GM18511 (cell line): ENCODE measurements around the gene PXT1.
"Not testable (repeated sequence)": the region's sequence is repeated elsewhere in the genome, so short reads cannot be mapped to it uniquely, and the experiment has no call there.

Experiments used
- ATAC-seq: cut with Tn5 transposase; IDR thresholded peaks from one replicate; pipeline ENCODE4 v1.9.1; 2021; ENCODE audit warnings: mild to moderate bottlenecking, moderate library complexity; ENCODE audit not compliant: unreplicated experiment

Gene PXT1

GRCh38 chr6:36370638-36371037, 72.0 kb downstream of the PXT1 start:
- ATAC-seq: no peak

GRCh38 chr6:36368921-36369865, 73.5 kb downstream of the PXT1 start:
- ATAC-seq: no peak

DNA sequence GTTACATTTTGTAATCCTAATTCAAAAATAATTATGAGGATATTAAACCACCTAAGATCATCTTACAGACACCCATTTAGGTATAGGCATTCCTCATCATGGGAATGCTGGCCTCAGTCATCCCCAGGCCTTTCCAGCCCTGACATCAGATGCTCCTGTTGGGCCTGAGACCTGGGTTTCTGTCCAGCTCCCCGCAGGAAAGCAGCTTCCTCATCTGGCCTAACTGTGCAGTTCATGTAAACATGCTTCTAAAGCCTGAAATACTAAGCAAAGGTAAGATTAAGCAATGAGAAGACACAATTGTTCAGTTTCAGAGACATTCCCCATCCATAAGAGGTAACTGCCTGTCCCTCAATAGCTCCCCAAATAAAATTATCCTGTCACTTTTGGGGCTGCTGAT, 74.2 kb downstream of the PXT1 start:
- no peak for ATAC-seq

DNA sequence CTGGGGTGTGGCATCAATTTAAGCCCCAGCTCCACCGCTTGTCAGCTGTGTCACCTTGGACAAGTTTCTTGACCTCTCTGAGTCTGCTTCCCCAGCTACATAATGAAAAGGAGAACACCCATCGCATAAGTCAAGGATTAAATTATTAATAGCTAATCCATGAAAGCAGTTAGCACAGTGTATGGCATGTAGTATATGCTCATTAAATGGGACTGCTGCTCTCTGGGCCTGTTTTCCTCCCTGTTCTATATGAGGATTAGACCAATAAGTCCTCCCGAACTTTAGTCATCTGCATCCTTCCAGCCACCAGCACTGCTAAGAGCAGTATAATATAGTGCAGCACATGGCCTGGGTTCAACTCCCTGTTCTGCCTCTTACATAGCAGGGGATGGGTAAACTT, 74.9 kb downstream of the PXT1 start:
- ATAC-seq: no peak

DNA sequence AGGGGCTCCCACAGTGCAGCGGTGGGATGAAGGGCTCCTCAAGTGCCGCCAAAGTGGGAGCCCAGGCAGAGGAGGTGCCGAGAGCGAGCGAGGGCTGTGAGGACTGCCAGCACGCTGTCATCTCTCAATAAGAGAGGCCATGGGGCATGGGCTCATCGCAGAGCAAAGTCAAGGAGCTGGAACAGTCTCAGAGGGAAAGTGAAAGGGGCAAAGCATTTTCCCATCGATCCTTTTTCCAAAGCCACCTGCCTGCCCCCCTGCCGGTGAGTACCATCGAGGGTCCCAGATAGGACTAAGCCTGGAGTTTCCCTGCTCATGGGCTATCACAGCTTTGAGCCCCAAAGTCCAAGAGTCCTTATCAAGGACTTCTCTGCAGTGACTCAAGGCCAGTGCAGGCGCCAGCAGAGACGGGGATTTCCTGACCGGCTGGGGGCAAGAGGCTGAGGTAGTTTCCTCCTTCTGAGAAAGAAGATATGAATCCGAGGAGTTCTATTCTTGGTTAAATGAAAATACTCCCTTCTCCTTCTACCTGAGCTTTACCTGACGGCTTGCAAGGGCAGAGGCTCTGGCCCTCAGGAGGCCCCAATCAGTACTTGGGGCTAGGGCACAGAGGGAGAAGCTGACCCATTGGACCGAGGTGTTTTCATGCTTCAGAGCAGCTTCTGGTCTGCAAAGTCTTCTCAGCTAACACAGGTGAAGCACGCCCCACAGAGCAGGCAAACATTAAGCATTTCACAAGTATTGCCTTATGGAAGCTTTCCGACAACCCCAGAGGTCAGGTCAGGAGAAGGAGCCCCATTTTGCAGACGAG, 77.8 kb downstream of the PXT1 start:
- ATAC-seq: peak; percentile 65

DNA sequence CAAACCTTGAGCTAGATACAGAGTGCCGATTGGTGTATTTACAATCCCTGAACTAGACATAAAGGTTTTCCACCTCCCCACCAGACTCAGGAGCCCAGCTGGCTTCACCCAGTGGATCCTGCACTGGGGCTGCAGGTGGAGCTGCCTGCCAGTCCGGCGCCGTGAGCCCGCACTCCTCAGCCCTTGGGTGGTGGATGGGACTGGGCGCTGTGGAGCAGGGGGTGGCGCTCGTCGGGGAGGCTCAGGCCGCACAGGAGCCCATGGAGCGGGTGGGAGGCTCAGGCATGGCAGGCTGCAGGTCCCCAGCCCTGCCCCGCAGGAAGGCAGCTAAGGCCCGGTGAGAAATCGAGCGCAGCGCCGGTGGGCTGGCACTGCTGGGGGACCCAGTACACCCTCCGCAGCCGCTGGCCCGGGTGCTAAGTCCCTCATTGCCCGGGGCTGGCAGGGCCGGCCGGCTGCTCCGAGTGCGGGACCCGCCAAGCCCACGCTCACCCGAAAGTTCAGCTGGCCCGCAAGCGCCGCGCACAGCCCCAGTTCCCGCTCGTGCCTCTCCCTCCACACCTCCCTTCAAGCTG, 78.5 kb downstream of the PXT1 start:
- not testable (repeated sequence) for ATAC-seq

DNA sequence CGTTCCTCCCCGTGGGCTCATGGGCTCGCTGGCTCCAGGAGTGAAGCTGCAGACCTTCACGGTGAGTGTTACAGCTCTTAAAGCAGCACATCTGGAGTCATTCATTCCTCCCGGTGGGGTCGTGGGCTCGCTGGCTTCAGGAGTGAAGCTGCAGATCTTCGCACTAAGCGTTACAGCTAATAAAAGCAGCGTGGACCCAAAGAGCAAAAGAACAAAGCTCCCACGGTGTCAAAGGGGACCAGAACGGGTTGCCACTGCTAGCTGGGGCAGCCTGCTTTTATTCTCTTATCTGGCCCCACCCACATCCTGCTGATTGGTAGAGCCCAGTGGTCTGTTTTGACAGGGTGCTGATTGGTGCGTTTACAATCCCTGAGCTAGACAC, 79.3 kb downstream of the PXT1 start:
- ATAC-seq: not testable (repeated sequence)

GRCh38 chr6:36362551-36363370, 79.9 kb downstream of the PXT1 start:
- ATAC-seq: no peak

GRCh38 chr6:36361071-36361470, 81.6 kb downstream of the PXT1 start:
- no peak for ATAC-seq

DNA sequence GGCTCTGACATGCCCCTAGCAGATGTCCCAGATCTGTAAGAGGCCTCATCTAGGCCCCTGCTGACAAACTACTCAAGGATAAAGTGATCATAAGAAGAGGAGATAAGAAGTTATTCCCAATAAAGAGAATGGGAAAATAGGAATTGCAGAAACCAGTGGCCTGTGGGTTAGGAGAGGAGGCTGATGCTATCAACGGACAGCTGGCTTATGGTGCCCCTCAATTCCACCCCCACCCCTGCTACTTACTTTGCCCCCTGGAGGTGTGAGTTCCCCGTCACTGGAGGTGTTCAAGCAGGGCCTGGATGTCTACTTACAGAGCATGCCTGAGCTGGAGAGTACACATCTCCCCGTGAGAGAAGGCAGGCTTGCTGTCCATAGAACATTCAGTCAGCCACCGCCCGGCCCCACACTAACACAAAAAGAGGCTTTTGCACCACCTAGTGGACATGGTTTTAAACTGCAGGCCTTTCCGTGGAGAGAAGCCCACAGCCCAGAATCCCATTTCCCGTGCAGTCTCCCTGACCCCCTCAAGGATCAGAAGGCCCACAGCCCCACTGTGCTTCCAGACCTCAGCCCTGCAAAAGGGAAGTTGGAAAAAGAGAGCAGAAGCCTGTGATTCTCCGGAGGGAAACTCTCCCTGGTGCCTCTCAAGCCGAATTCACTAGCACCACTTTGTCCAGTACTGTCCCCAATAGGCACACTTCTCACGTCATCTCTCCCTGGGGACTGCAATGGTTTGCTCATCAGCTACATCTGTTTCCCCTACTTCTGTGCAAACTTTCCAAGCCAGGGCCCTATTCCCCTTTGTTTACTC, 82.2 kb downstream of the PXT1 start:
- ATAC-seq: peak; percentile 50

DNA sequence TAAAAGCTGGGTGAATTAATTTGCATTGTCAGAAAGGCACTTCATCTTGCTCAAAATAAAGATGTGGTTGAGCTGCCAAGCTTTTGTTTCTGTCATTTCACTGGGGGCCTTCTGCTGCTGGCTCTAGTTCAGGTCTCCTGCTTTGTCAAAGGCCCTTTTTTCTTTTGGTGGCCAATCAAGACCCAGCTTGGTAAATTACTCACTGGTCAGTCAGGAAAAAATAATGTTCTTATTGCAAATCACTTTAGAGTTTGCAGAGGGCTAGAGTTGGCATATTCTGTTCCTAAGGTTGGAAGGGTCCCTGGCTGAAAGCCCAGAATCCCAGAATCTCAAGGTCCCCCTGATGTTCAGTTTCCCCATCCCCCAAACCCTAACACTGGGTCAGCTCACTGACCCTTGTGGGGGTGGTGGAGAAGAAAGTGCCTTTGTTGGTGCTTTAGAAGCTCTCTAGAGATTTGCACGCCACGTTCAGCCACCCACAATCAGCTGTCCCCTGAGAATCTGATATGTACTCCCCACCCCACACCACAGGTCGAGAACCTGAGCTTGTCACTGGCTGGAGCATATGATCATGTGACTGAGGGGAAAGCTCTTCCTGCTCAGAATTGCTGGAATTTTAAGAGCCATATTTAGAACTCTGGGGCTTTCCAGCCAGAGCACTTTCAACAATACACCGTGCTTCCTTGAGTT, 84.3 kb downstream of the PXT1 start:
- peak; percentile 50 for ATAC-seq

GRCh38 chr6:36357872-36358225, 84.8 kb downstream of the PXT1 start:
- ATAC-seq: peak; percentile 40

DNA sequence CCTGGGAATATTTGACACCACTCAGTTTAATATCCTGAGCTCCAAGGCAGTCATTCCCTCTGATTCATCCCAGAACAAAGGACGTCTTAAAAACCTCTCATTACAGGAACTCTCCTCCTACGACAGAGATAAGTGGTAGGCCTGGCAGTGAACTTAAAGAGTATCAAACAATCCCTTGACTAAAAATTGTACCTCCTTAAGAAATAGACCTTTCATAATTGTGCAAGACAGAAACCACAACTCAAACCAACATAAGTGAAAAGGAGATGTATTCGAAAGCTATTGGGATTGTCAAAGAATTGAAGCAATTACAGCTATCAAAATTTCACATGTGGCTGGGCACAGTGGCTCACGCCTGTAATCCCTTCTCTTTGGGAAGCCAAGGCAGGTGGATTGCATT, 86.8 kb downstream of the PXT1 start:
- ATAC-seq: no peak

GRCh38 chr6:36353411-36353915, 89.2 kb downstream of the PXT1 start:
- ATAC-seq: no peak

DNA sequence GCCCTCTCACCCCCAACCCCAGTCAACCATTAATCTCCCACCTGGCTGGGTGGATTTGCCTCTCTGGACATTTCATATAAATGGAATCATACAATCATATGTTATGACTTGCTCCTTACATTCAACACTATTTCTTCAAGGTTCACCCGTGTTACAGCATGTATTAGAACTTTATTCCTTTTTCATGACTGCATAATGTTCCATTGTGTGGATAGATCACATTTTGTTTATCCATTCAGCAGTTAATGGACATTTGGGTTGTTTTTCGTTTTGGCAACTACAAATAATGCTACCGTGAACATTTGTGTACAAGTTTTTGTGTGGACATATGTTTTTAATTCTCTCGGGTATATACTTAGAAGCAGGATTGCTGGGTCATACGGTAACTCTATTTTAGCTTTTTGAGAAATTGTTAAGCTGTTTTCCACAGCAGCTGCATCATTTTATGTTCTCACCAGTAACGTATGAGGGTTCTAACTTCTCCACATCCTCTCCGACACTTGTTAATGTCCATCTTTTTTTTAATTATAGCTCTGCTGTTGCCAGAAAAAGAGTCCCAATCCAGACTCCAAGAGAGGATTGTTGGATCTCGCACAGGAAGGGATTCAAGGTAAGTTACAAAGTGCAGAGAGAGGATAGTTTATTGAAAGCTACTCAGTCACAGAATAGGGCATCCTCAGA, 90.0 kb downstream of the PXT1 start:
- no peak for ATAC-seq

DNA sequence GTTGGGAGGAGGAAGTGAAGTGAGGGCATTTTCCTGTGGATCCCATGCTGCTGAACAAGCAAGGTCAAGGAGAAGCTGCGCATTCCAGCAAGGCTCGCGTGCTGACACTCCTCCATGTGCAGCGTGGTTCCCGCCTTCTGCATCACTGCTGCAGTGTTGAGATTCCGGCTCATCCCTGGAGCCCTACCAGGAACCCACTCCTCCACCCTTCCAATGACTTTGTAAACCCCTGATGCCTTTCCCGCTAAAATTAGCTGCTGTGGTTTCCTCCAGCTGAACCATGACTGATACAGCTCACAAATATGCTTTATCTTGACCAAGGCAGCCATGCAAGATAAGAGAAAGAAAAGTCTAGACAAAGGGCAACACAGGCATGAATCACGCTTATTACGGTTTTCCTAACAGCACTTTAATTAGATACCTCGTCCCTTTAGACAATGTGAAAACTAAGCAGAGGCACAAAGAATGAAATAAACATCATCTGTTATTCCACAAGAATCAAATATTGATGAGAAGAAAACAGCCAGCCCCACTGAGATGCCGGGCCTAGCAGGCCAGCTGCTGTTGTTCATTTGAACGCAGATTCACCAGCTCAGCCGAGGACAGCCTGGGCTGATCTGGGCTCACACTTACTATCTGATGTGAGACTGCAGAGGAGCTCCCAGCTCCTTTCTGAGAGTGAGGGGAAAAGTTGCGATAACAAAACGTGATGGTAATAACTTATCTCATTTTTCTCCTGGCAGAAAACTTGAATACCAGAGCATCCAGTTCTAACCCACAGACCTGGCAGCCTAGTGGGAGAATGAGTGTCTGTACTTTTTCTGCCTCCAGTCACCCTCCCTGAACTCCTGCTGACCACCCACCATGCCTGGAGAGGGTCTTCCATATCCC, 91.7 kb downstream of the PXT1 start:
- no peak for ATAC-seq

DNA sequence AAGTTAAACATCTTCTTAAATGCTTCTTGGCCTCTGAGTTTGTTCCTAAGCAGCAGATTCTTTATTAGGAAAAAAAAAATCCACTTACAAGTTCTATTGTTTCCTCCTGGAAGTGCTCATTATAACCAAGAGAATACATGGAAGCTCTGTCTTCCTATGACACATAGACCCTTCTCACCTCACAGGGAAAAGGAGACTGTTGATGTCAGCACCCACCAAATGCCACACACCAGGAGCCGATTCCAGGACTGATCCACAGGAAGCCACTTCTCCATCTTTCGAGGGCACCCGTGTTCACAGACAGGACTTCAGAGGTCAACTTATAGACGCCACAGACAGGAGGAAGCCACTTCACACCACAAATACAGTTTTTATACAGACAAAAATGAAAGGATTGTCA, 92.6 kb downstream of the PXT1 start:
- no peak for ATAC-seq

DNA sequence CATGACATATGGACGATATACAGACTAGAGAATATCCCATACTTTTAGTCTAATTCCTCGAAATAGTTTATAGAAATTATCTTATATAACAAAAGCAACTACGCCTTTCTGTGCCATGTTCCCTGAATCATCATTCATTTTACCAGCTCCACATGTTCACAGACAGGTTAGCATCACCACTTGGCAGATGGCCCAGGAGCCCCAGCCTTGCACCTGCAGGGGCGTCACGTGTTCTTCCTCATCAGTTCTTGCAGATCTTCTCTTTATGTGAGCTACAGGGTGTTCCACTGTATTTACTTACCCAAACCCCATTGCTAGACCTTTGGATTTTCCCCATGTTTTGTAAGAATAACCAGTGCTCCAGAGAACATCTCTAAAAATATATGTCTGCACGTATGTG, 93.4 kb downstream of the PXT1 start:
- ATAC-seq: no peak
